ENCODE results near the gene NCKAP5.

Gene NCKAP5

GRCh38 chr2:132859590-132859989, 708.7 kb downstream of the NCKAP5 start:
- H3K4me3 ChIP-seq (ENCODE audit: low read depth, low read length) = no peak overlapping the region
- no peak for TF ChIP-seq CTCF (IDR thresholded peaks at IDR 0.05; ENCODE audit: low read depth, low read length)

GRCh38 chr2:132857319-132857718, 710.9 kb downstream of the NCKAP5 start:
- no peak for TF ChIP-seq CTCF (IDR thresholded peaks at IDR 0.05; ENCODE audit: low read depth, low read length)

GRCh38 chr2:132850688-132851087, 717.6 kb downstream of the NCKAP5 start:
- no peak for TF ChIP-seq CTCF (IDR thresholded peaks at IDR 0.05; ENCODE audit: low read depth, low read length)
- no peak overlapping the region for H3K4me3 ChIP-seq (ENCODE audit: low read depth, low read length)

More at GRCh38 chr2:132857319-132857718, 710.9 kb downstream of the NCKAP5 start:
- no peak overlapping the region for H3K4me3 ChIP-seq (ENCODE audit: low read depth, low read length)

- TF ChIP-seq CTCF (IDR thresholded peaks at IDR 0.05; ENCODE audit: low read depth, low read length) = no peak
- no peak overlapping the region for H3K4me3 ChIP-seq (ENCODE audit: low read depth, low read length)
Measured at GRCh38 chr2:132849118-132849517, 719.1 kb downstream of the NCKAP5 start.

DNA sequence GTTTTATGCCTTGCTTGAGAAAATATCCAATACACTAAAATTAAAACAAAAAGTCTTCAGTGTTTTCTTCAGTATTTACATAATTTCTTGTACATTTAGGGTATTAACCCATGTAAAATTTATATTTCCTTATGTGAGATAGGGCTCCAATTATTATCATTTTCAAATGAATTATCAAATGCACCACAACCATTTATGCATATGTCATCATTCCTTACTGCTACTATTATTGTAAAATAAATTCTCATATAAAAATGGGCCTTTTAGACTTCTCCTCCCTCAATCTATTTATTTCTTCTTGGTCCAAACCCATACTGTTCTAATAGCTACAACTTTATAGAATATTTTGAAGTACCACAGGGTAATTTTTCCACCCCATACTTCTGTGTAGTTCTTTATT, 722.9 kb downstream of the NCKAP5 start:
- no peak overlapping the region for H3K4me3 ChIP-seq (ENCODE audit: low read depth, low read length)
- TF ChIP-seq CTCF (IDR thresholded peaks at IDR 0.05; ENCODE audit: low read depth, low read length) = no peak

- no peak for TF ChIP-seq CTCF (IDR thresholded peaks at IDR 0.05; ENCODE audit: low read depth, low read length)
- no peak overlapping the region for H3K4me3 ChIP-seq (ENCODE audit: low read depth, low read length)
Measured at GRCh38 chr2:132844585-132844984, 723.7 kb downstream of the NCKAP5 start.

- no peak overlapping the region for H3K4me3 ChIP-seq (ENCODE audit: low read depth, low read length)
- no peak for TF ChIP-seq CTCF (IDR thresholded peaks at IDR 0.05; ENCODE audit: low read depth, low read length)
Measured at GRCh38 chr2:132837769-132838168, 730.5 kb downstream of the NCKAP5 start.
